Purkinje cell (primary cell): ENCODE measurements around the gene LAD1. TPM values are rescaled to one million over a fixed set of nuclear protein-coding genes. Genes with fewer than 3 reads are reported as not detected.

ENCODE experiments used
- polyA plus RNA-seq: library from polyadenylated mRNA; unstranded; fragments of >200 nt; fragmentation: Nextera tagmentation; gene quantifications from 2 replicates; pipeline ENCODE4 v1.2.1, GENCODE V29; 2014

LAD1 gene, protein sequence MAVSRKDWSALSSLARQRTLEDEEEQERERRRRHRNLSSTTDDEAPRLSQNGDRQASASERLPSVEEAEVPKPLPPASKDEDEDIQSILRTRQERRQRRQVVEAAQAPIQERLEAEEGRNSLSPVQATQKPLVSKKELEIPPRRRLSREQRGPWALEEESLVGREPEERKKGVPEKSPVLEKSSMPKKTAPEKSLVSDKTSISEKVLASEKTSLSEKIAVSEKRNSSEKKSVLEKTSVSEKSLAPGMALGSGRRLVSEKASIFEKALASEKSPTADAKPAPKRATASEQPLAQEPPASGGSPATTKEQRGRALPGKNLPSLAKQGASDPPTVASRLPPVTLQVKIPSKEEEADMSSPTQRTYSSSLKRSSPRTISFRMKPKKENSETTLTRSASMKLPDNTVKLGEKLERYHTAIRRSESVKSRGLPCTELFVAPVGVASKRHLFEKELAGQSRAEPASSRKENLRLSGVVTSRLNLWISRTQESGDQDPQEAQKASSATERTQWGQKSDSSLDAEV
- polyA plus RNA-seq, result not detected in 2 replicates

DNA sequence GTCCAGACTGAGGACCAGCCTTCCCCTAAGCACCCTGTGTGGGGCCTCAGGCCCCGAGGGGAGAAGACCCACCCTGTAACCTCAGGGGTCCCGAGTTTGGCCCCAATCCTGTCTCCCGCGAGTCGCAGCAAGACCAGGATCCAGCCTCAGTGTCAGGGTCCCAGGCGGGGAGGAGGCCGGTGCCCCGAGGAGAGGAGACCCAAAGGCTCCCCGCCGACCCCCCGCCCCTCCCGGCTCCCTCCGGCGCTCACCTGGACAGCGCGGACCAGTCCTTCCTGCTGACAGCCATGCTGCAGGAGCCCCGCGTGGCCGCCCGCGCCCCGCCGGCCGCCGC lies at the start of gene LAD1:
TSS of gene LAD1 (minus strand) at position 307 of the 334 bp plus-strand sequence. CDS start at position 289, 18 bp downstream.

DNA sequence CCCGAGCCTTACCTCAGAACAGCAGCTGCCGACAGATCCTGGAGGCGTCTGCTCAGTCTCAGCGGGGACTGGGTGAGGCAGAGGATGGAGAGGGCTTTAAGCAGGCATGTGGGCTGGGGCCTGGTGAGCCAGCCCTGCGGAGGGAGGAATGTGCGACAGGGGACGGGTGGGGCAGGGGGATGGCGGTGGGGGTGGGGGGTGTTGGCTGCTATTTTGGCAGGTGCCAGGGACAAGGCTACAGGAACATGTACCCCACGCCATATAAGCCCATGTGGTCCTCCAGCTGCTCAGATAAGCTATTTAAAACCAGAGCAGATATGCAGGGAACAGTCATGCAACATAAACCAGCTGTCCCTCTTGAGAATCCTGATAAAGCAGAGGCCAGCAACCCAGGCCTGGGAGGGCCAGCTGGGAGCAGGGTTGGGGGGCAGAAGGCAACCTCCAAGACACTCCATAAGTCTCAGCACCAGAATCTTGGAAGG lies 21.5 kb downstream of the LAD1 start, which contains the start of gene TNNT2:
TSS of gene TNNT2 (minus strand) at position 70 of the 482 bp plus-strand sequence. CDS start 4,426 bp downstream, outside the sequence.

Other genes starting within 250 kb of the LAD1 start
- gene TMEM9, start 244.8 kb downstream of the LAD1 start, polyA plus RNA-seq, result 104 and 126 TPM in 2 replicates
- gene IGFN1, start 208.5 kb downstream of the LAD1 start, polyA plus RNA-seq, result 0.11 TPM in 1 of 2 replicates, not detected in the other
- not detected in 2 replicates for gene PKP1, start 115.8 kb downstream of the LAD1 start, polyA plus RNA-seq
- not detected in 2 replicates for gene TNNT2, start 21.6 kb downstream of the LAD1 start, polyA plus RNA-seq
- gene TNNI1, start 22.4 kb upstream of the LAD1 start, polyA plus RNA-seq, result not detected in 2 replicates
- 1.5 and 2.0 TPM in 2 replicates for gene PHLDA3, start 69.9 kb upstream of the LAD1 start, polyA plus RNA-seq
- 29.5 and 45.0 TPM in 2 replicates for gene CSRP1, start 107.8 kb upstream of the LAD1 start, polyA plus RNA-seq
- gene NAV1, start 139.8 kb upstream of the LAD1 start, polyA plus RNA-seq, result 5.2 and 6.2 TPM in 2 replicates